CD4-positive, alpha-beta T cell (primary cell): Measurements from ENCODE around the gene OR2V1. TPM values are rescaled to one million over a fixed set of nuclear protein-coding genes. Genes with fewer than 3 reads are reported as not detected.
"Not testable (repeated sequence)": the region's sequence is repeated elsewhere in the genome, so short reads cannot be mapped to it uniquely, and the experiment has no call there.

Experiments
- ATAC-seq: fragments of 200-7000 bp; cut with Tn5 transposase; one replicate; pipeline ENCODE4 v1.10.0; 2022; ENCODE audit warnings: mild to moderate bottlenecking; ENCODE audit not compliant: poor library complexity
- CTCF ChIA-PET: fragments of 350-600 bp; sonication (Branson Sonifier 250); formaldehyde crosslinking; loops from one replicate; lab custom pipeline; 2021; ENCODE audit warnings: antibody characterized with exemption, inconsistent platforms; lab: Charles Lee
- POLR2A ChIA-PET: fragments of 350-600 bp; sonication (Branson Sonifier 250); formaldehyde crosslinking; loops from one replicate; lab custom pipeline; 2021; ENCODE audit warnings: antibody characterized with exemption, inconsistent platforms; lab: Charles Lee
- DNase-seq, 14 experiments: peaks; one replicate each; pipeline ENCODE4 v3.0.0-alpha.2; 2013 to 2020; ENCODE audit warnings: mixed read lengths in 2 of 14
- H3K27ac ChIP-seq, 2 donors: one replicate each; pipeline versions ENCODE4 v1.5.1 to v1.7.0; 2013; ENCODE audit warnings: low read length in 2 of 2, low read depth in 1 of 2, mild to moderate bottlenecking in 1 of 2
- H3K27me3 ChIP-seq, 2 experiments: 1 replicate in 1 of 2; 2 replicates in 1 of 2; pipeline versions ENCODE4 v1.6.1 to v1.7.0; 2013; ENCODE audit warnings: low read length in 2 of 2, control low read depth in 1 of 2, mild to moderate bottlenecking in 1 of 2, moderate library complexity in 1 of 2; ENCODE audit not compliant: insufficient read depth in 2 of 2, control insufficient read depth in 1 of 2
- H3K36me3 ChIP-seq: one replicate; pipeline ENCODE4 v1.6.1; 2013; ENCODE audit warnings: low read length, control low read depth; ENCODE audit not compliant: insufficient read depth
- H3K4me1 ChIP-seq: one replicate; pipeline ENCODE4 v1.6.1; 2013; ENCODE audit warnings: low read length, control low read depth; ENCODE audit not compliant: insufficient read depth
- H3K4me3 ChIP-seq: one replicate; pipeline ENCODE4 v1.5.1; 2013; ENCODE audit warnings: mild to moderate bottlenecking, low read length, moderate library complexity
- H3K9me3 ChIP-seq, 2 experiments: 1 replicate in 1 of 2; 2 replicates in 1 of 2; pipeline versions ENCODE4 v1.6.1 to v1.7.0; 2013; ENCODE audit warnings: low read length in 2 of 2, mild to moderate bottlenecking in 2 of 2, control low read depth in 1 of 2, moderate library complexity in 1 of 2; ENCODE audit not compliant: control insufficient read depth in 1 of 2, insufficient read depth in 1 of 2
- H3K27ac Mint-ChIP-seq: one replicate; pipeline ENCODE4 v1.8.0; 2020; ENCODE audit warnings: mixed read lengths
- H3K27me3 Mint-ChIP-seq: one replicate; pipeline ENCODE4 v1.8.0; 2021; ENCODE audit warnings: mixed read lengths
- H3K36me3 Mint-ChIP-seq: one replicate; pipeline ENCODE4 v1.8.0; 2021; ENCODE audit warnings: low read depth, mixed read lengths
- H3K4me1 Mint-ChIP-seq: one replicate; pipeline ENCODE4 v1.8.0; 2021; ENCODE audit warnings: low read depth, mixed read lengths
- H3K4me3 Mint-ChIP-seq: one replicate; pipeline ENCODE4 v1.8.0; 2020; ENCODE audit warnings: mild to moderate bottlenecking, mixed read lengths
- H3K9me3 Mint-ChIP-seq: one replicate; pipeline ENCODE4 v1.8.0; 2020; ENCODE audit warnings: mixed read lengths
- CTCF ChIP-seq: fragments of 200-600 bp; IDR thresholded peaks from one replicate; pipeline ENCODE4 v1.8.0; 2022; ENCODE audit warnings: antibody characterized with exemption, mild to moderate bottlenecking
- intact Hi-C, 2 experiments: fragments of 100-400 bp; cut with DNase I in 1 of 2; cut with micrococcal nuclease in 1 of 2; formaldehyde crosslinking; loops; one replicate each; pipeline versions ENCODE4 v1.15.1 to v1.9.0; 2023 to 2025; cut with DNase I, micrococcal nuclease
- total RNA-seq, 174 experiments: library from RNA in 2 of 174; stranded (reverse) in 2 of 174; gene quantifications; one replicate each; pipeline ENCODE4 v1.2.3 and lab custom pipeline; 2021 to 2026

The OR2V1 gene
- total RNA-seq, 2 experiments from 2014 or later = not detected

DNA sequence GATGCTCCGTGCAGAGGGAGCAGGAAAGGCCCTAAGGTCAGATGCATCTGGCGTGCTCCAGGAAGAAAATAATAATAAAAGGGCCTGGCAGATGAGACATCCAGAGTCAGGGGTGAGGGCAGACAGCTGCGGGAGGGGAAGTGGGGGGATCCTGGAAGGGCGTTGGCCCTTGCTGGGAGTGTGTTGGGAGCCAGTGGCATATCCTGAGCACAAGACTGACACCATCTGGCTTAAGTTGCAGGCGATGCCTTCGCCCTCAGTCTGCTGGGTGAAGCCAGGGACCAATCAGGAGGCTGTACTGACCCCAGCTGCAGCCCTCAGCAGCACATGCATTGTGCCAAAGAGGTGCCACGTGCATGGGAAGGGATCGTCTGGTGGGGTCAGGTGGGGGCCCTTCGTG, 20.2 kb upstream of the OR2V1 start:
- Histone ChIP-seq H3K4me1 (no peaks in the 10 kb centered on the region), H3K36me3 (no peaks in the 10 kb centered on the region), H3K27ac (no peak overlapping the region), H3K9me3 (no peaks in the 10 kb centered on the region), H3K4me3 (no peak overlapping the region), H3K27me3 (peaks cover 0 to 22% of the 10 kb centered on the region in 2 experiments)
- DNase-seq = no peak
- Mint-ChIP-seq H3K36me3 (no peaks in the 10 kb centered on the region), H3K9me3 (no peaks in the 10 kb centered on the region), H3K27ac (no peak overlapping the region), H3K4me1 (peaks cover 5% of the 10 kb centered on the region), H3K4me3 (no peak overlapping the region), H3K27me3 (peaks cover 31% of the 10 kb centered on the region)
- POLR2A ChIA-PET = no interaction called here
- intact Hi-C loops = loop anchor here (10.0 kb wide), 2 partner anchors 366 to 656 kb away; partner anchors contain the start of gene CNOT6 (in 1 of the 2)
- no peak for ATAC-seq
- TF ChIP-seq CTCF = no peak
- CTCF ChIA-PET = no interaction called here

DNA sequence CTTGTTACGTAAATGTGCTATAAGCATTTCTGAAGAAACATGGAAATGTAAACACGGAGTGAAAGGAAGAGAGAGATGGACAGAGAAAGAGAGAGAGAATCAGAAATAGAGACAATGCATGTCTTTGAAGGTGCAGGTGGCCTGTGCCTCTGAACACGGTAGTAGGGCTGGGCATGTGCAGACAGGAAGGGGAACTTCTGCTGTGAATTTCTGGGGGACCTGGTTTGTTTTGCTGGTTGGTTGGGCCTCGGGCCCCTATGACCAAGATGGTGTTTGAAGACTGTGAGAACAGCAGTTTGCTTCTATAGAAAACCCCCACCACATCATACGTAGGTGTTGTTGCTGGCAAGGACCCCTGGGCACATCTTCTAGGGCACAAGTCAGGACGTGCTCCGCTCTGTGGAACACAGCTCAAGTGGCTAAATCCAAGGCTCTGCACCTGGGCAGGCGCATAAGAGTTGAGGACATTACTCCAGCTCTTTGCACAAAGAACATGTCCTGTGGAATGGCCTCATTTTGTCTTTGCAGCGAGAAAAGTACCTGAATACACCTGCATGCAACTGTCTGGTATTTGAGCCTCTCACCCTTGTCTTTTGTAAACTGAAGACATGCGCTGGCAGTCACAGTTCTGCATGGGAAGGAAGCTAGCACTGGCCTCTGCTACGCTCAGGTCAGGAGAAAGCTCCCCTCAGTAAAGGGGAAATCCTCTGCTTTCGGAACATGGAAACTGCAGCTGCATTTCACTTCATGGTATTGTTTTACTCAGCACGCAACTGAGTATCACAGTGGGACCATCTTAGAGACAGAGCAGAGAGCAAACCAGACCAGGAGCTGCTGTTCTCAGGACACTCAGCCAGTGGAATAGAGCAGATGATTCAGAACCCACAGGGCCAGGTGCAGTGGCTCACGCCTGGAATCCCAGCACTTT, 19.1 kb upstream of the OR2V1 start:
- peaks cover 0 to 5% of the 10 kb centered on the region in 2 experiments for H3K9me3 ChIP-seq
- Mint-ChIP-seq H3K4me3 (no peak overlapping the region), H3K27me3 (peaks cover 37% of the 10 kb centered on the region), H3K4me1 (peaks cover 5% of the 10 kb centered on the region), H3K27ac (no peak overlapping the region), H3K9me3 (no peaks in the 10 kb centered on the region), H3K36me3 (no peaks in the 10 kb centered on the region)
- intact Hi-C loops = loop anchor here (10.0 kb wide), 2 partner anchors 365 to 655 kb away; partner anchors contain the start of gene CNOT6 (in 1 of the 2)
- no peaks in the 10 kb centered on the region for H3K36me3 ChIP-seq
- CTCF ChIA-PET = no interaction called here
- peaks cover 0 to 22% of the 10 kb centered on the region in 2 experiments for H3K27me3 ChIP-seq
- H3K27ac ChIP-seq = no peak overlapping the region
- H3K4me1 ChIP-seq = no peaks in the 10 kb centered on the region
- no peak for DNase-seq
- POLR2A ChIA-PET = no interaction called here
- ATAC-seq = no peak
- no peak overlapping the region for H3K4me3 ChIP-seq
- TF ChIP-seq CTCF = no peak

DNA sequence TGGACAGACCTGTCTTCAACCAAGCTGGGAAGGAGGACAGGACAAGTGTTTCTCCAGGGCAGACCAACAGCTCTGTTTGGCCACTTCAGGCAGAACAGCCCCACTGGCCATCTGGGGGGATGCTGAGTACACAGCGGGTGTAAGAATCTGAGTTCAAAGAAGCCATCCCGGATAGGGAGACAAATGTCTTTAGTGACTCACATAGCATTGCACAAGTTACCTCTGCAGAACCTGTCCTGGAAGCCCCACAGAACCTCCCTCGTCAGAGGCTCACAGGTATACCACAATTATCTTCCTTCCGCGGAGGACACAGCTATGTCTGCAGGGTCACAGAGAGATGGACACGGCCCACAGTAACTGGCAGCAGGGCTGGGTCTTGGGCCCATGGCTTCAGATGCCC, 18.4 kb upstream of the OR2V1 start:
- CTCF ChIA-PET = no interaction called here
- no peak for TF ChIP-seq CTCF
- intact Hi-C loops = no loop called here
- Mint-ChIP-seq H3K4me1 (peaks cover 5% of the 10 kb centered on the region), H3K9me3 (no peaks in the 10 kb centered on the region), H3K27ac (no peak overlapping the region), H3K27me3 (peaks cover 40% of the 10 kb centered on the region), H3K4me3 (no peak overlapping the region), H3K36me3 (no peaks in the 10 kb centered on the region)
- Histone ChIP-seq H3K27me3 (peaks cover 0 to 22% of the 10 kb centered on the region in 2 experiments), H3K36me3 (no peaks in the 10 kb centered on the region), H3K4me3 (no peak overlapping the region), H3K4me1 (no peaks in the 10 kb centered on the region), H3K27ac (no peak overlapping the region), H3K9me3 (peaks cover 0 to 7% of the 10 kb centered on the region in 2 experiments)
- DNase-seq (no peak), ATAC-seq (no peak)
- POLR2A ChIA-PET = no interaction called here

DNA sequence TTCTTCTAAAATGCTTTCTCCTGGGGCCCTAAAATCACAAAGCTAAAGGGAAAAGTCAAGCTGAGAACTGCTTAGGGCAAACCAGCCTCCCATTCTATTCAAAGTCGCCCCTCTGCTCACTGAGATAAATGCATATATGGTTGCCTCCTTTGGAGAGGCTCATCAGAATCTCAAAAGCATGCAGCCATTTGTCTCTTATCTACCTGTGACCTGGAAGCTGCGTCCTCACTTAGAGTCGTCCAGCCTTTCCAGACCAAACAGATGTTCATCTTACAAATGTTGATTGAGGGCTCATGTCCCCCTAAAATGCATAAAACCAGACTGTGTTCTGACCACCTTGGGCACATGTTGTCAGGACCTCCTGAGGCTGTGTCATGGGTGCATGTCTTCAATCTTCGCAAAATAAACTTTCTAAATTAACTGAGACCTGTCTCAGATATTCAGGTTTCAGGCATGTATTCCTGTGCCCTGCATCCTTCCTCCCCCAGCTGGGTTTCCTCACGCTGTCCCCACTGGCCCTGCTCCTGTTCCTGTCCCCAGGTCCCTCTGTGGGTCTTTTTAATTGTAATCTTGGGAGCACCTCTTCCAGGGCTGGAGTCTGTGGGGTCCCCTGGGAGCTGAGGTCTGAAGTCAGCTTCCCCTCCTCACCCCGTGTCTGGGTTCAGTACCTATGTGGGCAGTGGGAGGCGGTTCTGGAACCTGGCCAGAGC, 16.1 kb upstream of the OR2V1 start, which contains the start of gene OR2V2:
TSS of gene OR2V2 (plus strand) at position 660 of the 710 bp plus-strand sequence. CDS start 7,357 bp downstream, outside the sequence.
- DNase-seq, POLR2A ChIA-PET, H3K9me3 ChIP-seq, H3K9me3 Mint-ChIP-seq, H3K4me1 ChIP-seq, H3K4me3 ChIP-seq, intact Hi-C loops, H3K27ac Mint-ChIP-seq, H3K27ac ChIP-seq, ATAC-seq, H3K4me3 Mint-ChIP-seq, H3K4me1 Mint-ChIP-seq, H3K36me3 ChIP-seq, CTCF ChIA-PET, H3K36me3 Mint-ChIP-seq: not testable (repeated sequence)
- H3K27me3 ChIP-seq = peaks cover 7 to 20% of the 10 kb centered on the region in 2 experiments
- peaks cover 61% of the 10 kb centered on the region for H3K27me3 Mint-ChIP-seq
